GM12878 (cell line): ENCODE data around the gene POMT2. TPM values are rescaled to one million over a fixed set of nuclear protein-coding genes. Genes with fewer than 3 reads are reported as not detected.

ENCODE experiments used
- ATAC-seq: fragments of 200-7000 bp; cut with Tn5 transposase; 3 replicates; pipeline ENCODE4 v1.9.1; 2020; ENCODE audit warnings: mild to moderate bottlenecking, moderate library complexity
- BruUV-seq: library from RNA; stranded (reverse); fragments of 400-500 nt; replicated peaks from 2 replicates; lab custom pipeline; 2021; lab: Mats Ljungman, UMichigan
- CTCF ChIA-PET: fragments of 300-600 bp; sonication (Branson Sonifier 250); formaldehyde crosslinking; extraction: SDS; loops from one replicate; lab custom pipeline; 2021; ENCODE audit warnings: inconsistent platforms; lab: Yijun Ruan, JAX
- POLR2A ChIA-PET: fragments of 350-600 bp; formaldehyde crosslinking; extraction: SDS; loops from one replicate; lab custom pipeline; 2021; ENCODE audit warnings: inconsistent platforms; lab: Charles Lee
- RAD21 ChIA-PET: fragments of 300-600 bp; sonication (Branson Sonifier 250); formaldehyde crosslinking; loops from one replicate; lab custom pipeline; 2023; ENCODE audit warnings: antibody characterized with exemption; ENCODE audit not compliant: unreplicated experiment; lab: Charles Lee
- SMC1A ChIA-PET: fragments of 300-600 bp; sonication (Branson Sonifier 250); formaldehyde crosslinking; loops from one replicate; lab custom pipeline; 2023; ENCODE audit not compliant: unreplicated experiment, uncharacterized antibody; lab: Charles Lee
- DNase-seq: peaks from one replicate; pipeline ENCODE4 v3.0.0-alpha.2; 2011; ENCODE audit warnings: low read depth, low spot score
- FAIRE-seq: peaks from 3 replicates; lab custom pipeline; 2011; peaks lifted over from hg19 to GRCh38; lab: Jason Lieb, UNC
- H2AFZ ChIP-seq: 2 replicates; pipeline ENCODE4 v1.6.0; 2011; ENCODE audit warnings: low read depth, low read length, control low read depth; ENCODE audit not compliant: control insufficient read depth
- H3K27ac ChIP-seq: 2 replicates; pipeline ENCODE4 v1.5.1; 2011; ENCODE audit warnings: control low read depth; ENCODE audit not compliant: control insufficient read depth, insufficient read depth
- H3K27me3 ChIP-seq, 2 experiments: replicated peaks in 1 of 2; 2 replicates each; pipeline versions ENCODE4 v1.6.0 to v1.6.1; 2011; ENCODE audit warnings: low read length in 1 of 2; ENCODE audit not compliant: control insufficient read depth in 2 of 2, insufficient read depth in 2 of 2
- H3K36me3 ChIP-seq, 2 experiments: 2 replicates each; pipeline ENCODE4 v1.5.1; 2011; ENCODE audit warnings: low read length in 1 of 2; ENCODE audit not compliant: control insufficient read depth in 2 of 2, insufficient read depth in 2 of 2
- H3K4me1 ChIP-seq: 2 replicates; pipeline ENCODE4 v1.6.1; 2011; ENCODE audit warnings: mild to moderate bottlenecking, low read length, moderate library complexity, mixed read lengths; ENCODE audit not compliant: control insufficient read depth, insufficient read depth
- H3K4me2 ChIP-seq: 2 replicates; pipeline ENCODE4 v1.6.0; 2011; ENCODE audit warnings: control low read depth; ENCODE audit not compliant: control insufficient read depth, insufficient read depth
- H3K4me3 ChIP-seq: fragments of 200-600 bp; sonication (generic); 2 replicates; pipeline ENCODE4 v1.5.1; 2016
- H3K79me2 ChIP-seq: 2 replicates; pipeline ENCODE4 v1.6.0; 2011; ENCODE audit warnings: low read length; ENCODE audit not compliant: control insufficient read depth, insufficient read depth
- H3K9ac ChIP-seq: 2 replicates; pipeline ENCODE4 v1.8.0; 2011; ENCODE audit warnings: low read length, control low read depth, mixed read lengths; ENCODE audit not compliant: control insufficient read depth, insufficient read depth
- H3K9me3 ChIP-seq: replicated peaks from 3 replicates; pipeline ENCODE4 v1.5.1; 2011; ENCODE audit warnings: mild to moderate bottlenecking, low read length; ENCODE audit not compliant: control insufficient read depth, insufficient read depth
- H4K20me1 ChIP-seq: 2 replicates; pipeline ENCODE4 v1.6.0; 2011; ENCODE audit not compliant: control insufficient read depth, insufficient read depth
- ESRRA ChIP-seq: IDR thresholded peaks from 2 replicates; pipeline ENCODE4 v1.6.1; 2012; ENCODE audit warnings: mild to moderate bottlenecking, low read length, improper control_type of control experiment
- FOS ChIP-seq: IDR thresholded peaks from 3 replicates; pipeline ENCODE4 v1.6.1; 2011; ENCODE audit warnings: borderline replicate concordance; ENCODE audit not compliant: insufficient read length; ENCODE audit errors: extremely low read depth
- FOXK2 ChIP-seq: fragments of 450-650 bp; IDR thresholded peaks from 2 replicates; pipeline ENCODE4 v1.6.1; 2017; ENCODE audit warnings: mild to moderate bottlenecking, moderate library complexity
- HDAC2 ChIP-seq: fragments of 200-600 bp; sonication (generic); IDR thresholded peaks from 2 replicates; pipeline ENCODE4 v1.6.1; 2017
- JUNB ChIP-seq: IDR thresholded peaks from 2 replicates; pipeline ENCODE4 v1.6.1; 2016; ENCODE audit warnings: antibody characterized with exemption, mild to moderate bottlenecking
- MXI1 ChIP-seq: fragments of 150-350 bp; IDR thresholded peaks from 2 replicates; pipeline ENCODE4 v1.6.1; 2011; ENCODE audit warnings: low read depth, mild to moderate bottlenecking, inconsistent platforms, low read length, improper control_type of control experiment
- MYC ChIP-seq: IDR thresholded peaks from 2 replicates; pipeline ENCODE4 v1.6.1; 2011; ENCODE audit warnings: mild to moderate bottlenecking, low read length, moderate library complexity, inconsistent platforms; ENCODE audit not compliant: insufficient read depth, insufficient replicate concordance, insufficient read length, severe bottlenecking
- SMAD5 ChIP-seq: IDR thresholded peaks from 2 replicates; pipeline ENCODE4 v1.6.1; 2016; ENCODE audit warnings: antibody characterized with exemption, low read depth
- TBL1XR1 ChIP-seq: IDR thresholded peaks from 2 replicates; pipeline ENCODE4 v1.6.1; 2012; ENCODE audit warnings: low read depth, low read length, improper control_type of control experiment
- ZBTB11 ChIP-seq: fragments of 450-650 bp; formaldehyde crosslinking; IDR thresholded peaks from 2 replicates; pipeline ENCODE4 v1.5.0; 2022; ENCODE audit warnings: mild to moderate bottlenecking, missing genetic modification characterization
- ZBTB40 ChIP-seq: fragments of 450-650 bp; IDR thresholded peaks from 2 replicates; pipeline ENCODE4 v1.6.1; 2016; ENCODE audit warnings: mild to moderate bottlenecking, moderate library complexity, borderline replicate concordance
- ZNF274 ChIP-seq: IDR thresholded peaks from one replicate; pipeline ENCODE4 v1.8.0; 2011; ENCODE audit not compliant: insufficient read length, insufficient read depth
- WGBS: methylation state at CpG from one replicate; pipeline ENCODE4 v1.1.6; 2016; ENCODE audit warnings: low lambda C conversion rate; ENCODE audit not compliant: insufficient replicate concordance, insufficient coverage; ENCODE audit errors: missing lambda C conversion rate; 5-methylcytosine and 5-hydroxymethylcytosine counted together
- in situ Hi-C: fragments of 300-500 bp; cut with MboI; formaldehyde crosslinking; loops from 9 replicates; pipeline ENCODE4 v1.14.3; 2018; ENCODE audit warnings: mixed read lengths
- intact Hi-C: fragments of 100-400 bp; cut with micrococcal nuclease; formaldehyde crosslinking; loops from one replicate; pipeline ENCODE4 v1.14.2; 2022; ENCODE audit not compliant: unreplicated experiment
- polyA plus RNA-seq, 11 experiments: library from polyadenylated mRNA; depleted of rRNA in 4 of 11; unstranded in 6 of 11; stranded (reverse) in 5 of 11; fragments of >200 nt; fragmentation: Nextera tagmentation in 4 of 11; fragmentation: Illumina TruSeq in 1 of 11; extraction: Ambion mirVana in 4 of 11; extraction: Trizol in 1 of 11; gene quantifications; 1 replicate in 1 of 11; 2 replicates in 10 of 11; pipeline versions ENCODE4 v1.2.1 to v1.2.3, GENCODE V29; 2011 to 2016; ENCODE audit warnings: inconsistent platforms in 2 of 11, missing spikeins in 2 of 11, low read depth in 1 of 11
- total RNA-seq, 4 experiments: library from RNA; depleted of rRNA in 3 of 4; stranded (reverse); fragments of >200 nt in 3 of 4; fragmentation: Illumina TruSeq in 1 of 4; extraction: Trizol in 1 of 4; gene quantifications; 2 replicates each; pipeline versions ENCODE4 v1.2.1 to v1.2.3, GENCODE V29; 2013 to 2021

Gene POMT2
- total and polyA plus RNA-seq, 10 of the 15 experiments (the other 5 are each of a cell fraction or from before 2014, with no cell fraction given) = 0.23 to 13.9 (median 6.5) TPM

GRCh38 chr14:77323571-77323970 is 2.9 kb upstream of the POMT2 start (continued):
- TF ChIP-seq ZBTB40 = no peak
- no peak for TF ChIP-seq JUNB
- no peak for TF ChIP-seq FOXK2
- TF ChIP-seq, all 136 proteins: peak for 0

GRCh38 chr14:77322951-77323350 is 2.3 kb upstream of the POMT2 start:
- Histone ChIP-seq H3K27ac (no peak overlapping the region), H3K36me3 (no peaks in the 10 kb centered on the region), H2AFZ (no peak overlapping the region), H3K27me3 (no peaks in the 10 kb centered on the region), H3K4me1 (peaks cover 4% of the 10 kb centered on the region; the same call in 1 of the 2 replicates), H3K4me3 (no peak overlapping the region), H3K9ac (no peak overlapping the region; the same call in 1 of the 2 replicates), H3K9me3 (no peaks in the 10 kb centered on the region)
- CTCF ChIA-PET = interaction anchor here (0.9 to 1.7 kb wide), 2 partner anchors 9 to 136 kb away, joined by 3 to 4 read pairs; no protein-coding TSS in a partner anchor
- ATAC-seq (no peak), DNase-seq (no peak), FAIRE-seq (no peak)
- POLR2A ChIA-PET = no interaction called here
- RAD21 ChIA-PET = no interaction called here
- intact Hi-C loops (loop anchor here (5.0 kb wide), 1 partner anchor 219 kb away; no protein-coding TSS in a partner anchor), in situ Hi-C loops (no loop called here)
- 98% methylated on average over 5 of the region's 5 CpGs for WGBS
- no TSS peak for BruUV-seq
- no peak for TF ChIP-seq MXI1
- no peak for TF ChIP-seq TBL1XR1
- no peak for TF ChIP-seq ESRRA
- TF ChIP-seq MYC = no peak
- TF ChIP-seq HDAC2 = no peak
- no peak for TF ChIP-seq SMAD5
- TF ChIP-seq ZNF274 = no peak
- TF ChIP-seq FOS = no peak
- no peak for TF ChIP-seq ZBTB11 (CRISPR knock-in tag)
- TF ChIP-seq, all 136 proteins: peak for 0
- SMC1A ChIA-PET = interaction anchor here (0.6 kb wide), 1 partner anchor 185 kb away, joined by 3 read pairs; no protein-coding TSS in a partner anchor
- peaks cover 5% of the 10 kb centered on the region; the same call in 1 of the 2 replicates for H3K79me2 ChIP-seq
- no peaks in the 10 kb centered on the region for H4K20me1 ChIP-seq
- H3K4me2 ChIP-seq = no peak overlapping the region
